Activated CD4-positive, alpha-beta T cell treated with anti-CD3 and anti-CD28 coated beads for 24 hours (primary cell): Measurements from ENCODE around the gene LLGL1.
"Not testable (repeated sequence)": the region's sequence is repeated elsewhere in the genome, so short reads cannot be mapped to it uniquely, and the experiment has no call there.

ENCODE experiments used
- DNase-seq, 2 donors: peaks; one replicate each; pipeline ENCODE4 v3.0.0-alpha.2; 2020; ENCODE audit warnings: low read depth in 2 of 2

Gene LLGL1

DNA sequence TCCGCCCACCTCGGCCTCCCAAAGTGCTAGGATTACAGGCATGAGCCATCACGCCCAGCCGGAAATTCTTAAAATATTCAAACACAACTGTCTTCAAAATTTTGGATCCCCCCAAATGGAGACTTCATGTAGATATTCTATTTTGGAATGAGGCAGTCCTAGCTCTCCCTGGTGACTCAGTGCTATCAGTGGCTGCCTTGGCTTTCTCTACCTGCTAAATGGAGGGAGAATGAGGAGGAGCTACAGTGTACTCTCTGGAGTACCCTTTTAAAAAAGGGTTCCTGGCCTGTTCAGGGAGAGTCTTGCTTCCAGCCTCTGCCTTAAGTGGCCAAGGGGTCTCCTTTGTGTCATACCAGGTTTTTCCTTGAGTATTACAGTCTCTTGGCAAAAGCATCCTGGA lies 31.0 kb upstream of the LLGL1 start:
- no peak for DNase-seq

DNA sequence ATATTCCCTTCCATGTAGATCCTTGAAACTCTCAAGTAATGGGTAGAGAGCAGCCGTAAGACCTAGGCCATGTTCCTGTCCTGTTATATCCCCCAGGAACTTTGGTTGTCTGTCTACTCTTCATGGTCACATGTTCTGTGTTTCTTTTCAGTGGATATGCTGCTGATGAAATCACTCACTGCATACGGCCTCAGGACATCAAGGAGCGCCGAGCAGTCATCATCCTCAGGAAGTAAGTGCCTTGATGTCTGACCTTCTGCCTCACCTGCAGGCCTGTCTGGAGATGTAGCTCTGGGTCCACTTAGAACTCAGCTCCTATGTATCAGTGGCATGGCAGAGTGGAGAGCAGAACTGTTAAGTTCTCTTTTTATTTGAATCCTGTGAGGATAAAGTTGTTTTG lies 30.6 kb upstream of the LLGL1 start:
- no peak for DNase-seq

DNA sequence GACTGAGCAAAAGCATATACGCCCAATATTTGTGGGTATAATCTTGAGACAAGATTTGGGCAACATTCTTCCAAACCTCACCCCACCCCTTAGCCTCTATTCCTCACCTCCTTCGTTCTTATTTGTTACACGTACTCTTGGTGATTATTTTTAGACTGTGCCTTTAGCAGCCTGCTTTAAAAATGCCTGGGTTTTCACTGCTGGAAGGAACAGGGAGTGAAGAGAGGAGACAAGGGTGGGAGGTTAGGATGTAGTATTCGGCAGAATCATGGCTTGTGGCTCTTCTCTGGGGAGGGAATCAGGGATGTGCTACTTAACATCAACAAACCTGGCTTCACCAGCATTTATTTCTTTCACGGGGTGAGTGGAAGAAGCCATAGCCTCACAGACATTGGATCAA lies 30.2 kb upstream of the LLGL1 start:
- DNase-seq, result no peak

DNA sequence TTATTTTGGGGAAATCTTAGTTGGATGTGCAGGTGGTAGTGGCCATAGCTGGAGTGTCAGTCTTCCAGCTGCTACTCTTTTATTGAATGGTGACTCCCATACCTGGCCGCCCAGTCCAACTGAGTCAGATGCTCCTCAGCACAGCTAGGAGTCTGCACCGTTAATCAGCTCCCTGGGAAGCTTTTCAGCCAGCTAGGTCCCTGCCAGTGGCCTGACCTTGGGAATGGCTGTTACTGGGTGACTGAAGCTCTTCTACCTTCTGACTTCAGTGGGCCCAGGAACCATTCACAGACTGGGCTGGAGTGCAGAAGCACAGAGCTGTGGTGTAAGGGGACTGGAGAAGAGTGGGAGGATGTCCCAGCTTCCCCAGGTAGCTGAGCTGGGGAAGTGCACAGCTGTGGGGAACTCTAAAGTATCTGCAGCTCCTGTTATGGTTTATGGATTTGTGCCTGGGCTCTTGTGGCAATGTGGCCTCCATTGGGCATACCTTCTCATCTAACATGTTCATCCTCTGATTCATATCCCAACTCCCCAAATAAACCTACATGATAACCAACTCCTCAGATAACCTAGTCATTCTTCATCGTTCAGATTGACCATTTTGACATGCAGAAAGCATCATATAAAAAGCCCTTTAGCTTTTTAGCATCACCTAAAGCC lies 27.8 kb upstream of the LLGL1 start:
- DNase-seq, result no peak

DNA sequence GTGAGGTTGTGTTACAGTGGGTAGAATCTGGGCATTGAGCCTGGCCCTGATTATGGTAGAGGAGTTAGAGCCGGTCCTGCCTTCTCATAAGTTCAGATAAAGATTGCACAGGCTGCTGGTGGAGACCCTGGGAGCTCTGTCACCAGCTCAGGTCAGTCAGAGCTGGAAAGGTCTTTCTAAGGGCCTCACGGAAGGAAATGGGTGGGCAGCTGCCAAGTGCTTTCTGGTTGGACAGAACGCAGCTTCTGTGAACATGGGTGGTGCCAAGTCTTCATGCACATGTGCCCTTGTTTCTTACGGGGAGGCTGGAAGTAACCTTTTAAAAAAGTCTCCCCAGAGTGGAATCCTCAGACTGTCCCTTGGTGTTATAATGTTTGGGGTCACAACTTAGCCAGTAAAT lies 26.9 kb upstream of the LLGL1 start:
- DNase-seq, result no peak

DNA sequence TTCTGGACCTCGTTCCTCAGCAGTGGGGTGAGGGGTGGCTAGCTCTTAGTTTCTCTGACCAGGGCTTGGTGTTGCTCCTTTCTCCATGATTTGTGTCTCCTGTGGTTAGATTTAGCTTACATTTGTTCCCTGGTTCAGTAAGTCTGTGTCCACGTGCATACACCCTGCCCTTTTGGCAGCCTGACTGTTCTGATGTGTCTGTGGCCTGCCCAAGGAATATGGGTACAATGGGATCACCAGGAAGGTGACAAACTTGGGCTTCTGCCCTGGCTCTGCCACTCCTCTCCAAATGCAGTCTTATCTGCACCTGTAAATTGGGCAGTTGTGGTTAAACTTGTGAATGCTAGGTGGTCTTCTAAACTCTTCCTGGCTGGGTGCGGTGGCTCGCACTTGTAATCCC lies 24.3 kb upstream of the LLGL1 start:
- no peak for DNase-seq

DNA sequence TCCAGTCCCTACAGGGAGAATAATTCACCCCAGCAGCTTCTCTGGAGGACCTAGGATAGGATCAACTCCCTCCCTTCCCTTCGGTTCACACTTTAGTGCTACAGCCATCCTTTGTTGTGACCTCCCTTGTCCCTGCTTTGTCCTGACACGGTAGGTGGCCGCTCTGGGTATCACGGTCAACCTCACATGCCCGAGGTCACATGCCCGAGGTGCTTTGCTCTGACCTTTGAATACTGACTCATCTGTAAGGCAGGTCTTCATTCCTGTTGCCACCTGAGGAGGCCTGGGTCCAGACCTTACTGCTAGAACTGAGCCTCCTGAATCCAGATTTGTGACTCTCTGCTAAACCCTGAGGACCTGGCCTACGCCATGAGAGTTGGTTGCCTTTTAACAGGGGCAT lies 22.1 kb upstream of the LLGL1 start:
- DNase-seq, result no peak

DNA sequence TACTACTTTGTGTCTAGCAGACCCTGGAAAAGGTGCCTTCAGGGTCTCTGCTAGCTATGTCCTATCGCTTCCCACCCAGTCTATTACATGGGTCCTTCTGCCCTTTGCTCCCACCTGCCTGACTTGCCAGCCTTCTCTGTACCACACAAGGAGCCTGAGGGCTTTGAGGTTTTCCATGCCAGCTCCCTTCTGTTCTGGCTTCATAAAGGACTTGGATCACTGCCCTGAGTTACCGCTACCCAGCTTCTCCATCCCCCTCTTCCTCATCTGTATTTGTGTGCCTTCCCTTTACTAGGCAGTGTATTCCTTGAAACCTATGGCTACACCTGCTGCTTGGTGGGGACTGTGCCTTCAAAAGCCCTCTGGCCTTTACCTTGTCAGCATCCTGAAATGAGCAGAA lies 19.6 kb upstream of the LLGL1 start:
- no peak for DNase-seq

DNA sequence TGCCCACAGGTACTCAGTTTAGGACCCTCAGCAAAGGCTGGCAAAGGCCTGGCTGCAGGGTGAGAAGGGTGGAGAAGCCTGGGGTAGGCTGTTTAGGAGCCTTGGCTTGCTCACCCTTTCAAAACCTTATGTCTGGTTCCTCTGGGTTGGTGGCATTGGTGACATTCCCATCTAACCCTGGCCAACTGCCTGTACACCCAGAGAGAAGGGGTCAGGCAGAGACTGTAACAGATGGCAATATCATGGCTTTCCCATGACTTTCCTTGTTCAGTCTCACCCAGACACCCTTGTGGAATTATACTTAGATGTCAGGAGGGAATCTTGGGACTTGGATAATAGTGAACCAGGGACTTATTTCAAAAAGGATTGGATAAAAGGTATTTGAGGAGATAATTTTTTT lies 18.5 kb upstream of the LLGL1 start:
- no peak for DNase-seq

DNA sequence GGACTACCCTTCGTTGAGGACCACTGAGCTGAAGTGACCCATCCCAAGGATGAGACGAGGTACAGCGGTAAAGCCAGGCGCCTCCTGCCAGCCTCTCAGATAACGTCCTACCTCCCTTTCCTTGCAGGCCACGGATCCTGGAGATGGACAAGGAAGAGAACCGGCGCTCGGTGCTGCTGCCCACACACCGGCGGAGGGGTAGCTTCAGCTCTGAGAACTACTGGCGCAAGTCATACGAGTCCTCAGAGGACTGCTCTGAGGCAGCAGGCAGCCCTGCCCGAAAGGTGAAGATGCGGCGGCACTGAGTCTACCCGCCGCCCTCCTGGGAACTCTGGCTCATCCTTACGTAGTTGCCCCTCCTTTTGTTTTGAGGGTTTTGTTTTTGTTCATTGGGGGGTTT lies 17.3 kb upstream of the LLGL1 start:
- DNase-seq, result no peak

DNA sequence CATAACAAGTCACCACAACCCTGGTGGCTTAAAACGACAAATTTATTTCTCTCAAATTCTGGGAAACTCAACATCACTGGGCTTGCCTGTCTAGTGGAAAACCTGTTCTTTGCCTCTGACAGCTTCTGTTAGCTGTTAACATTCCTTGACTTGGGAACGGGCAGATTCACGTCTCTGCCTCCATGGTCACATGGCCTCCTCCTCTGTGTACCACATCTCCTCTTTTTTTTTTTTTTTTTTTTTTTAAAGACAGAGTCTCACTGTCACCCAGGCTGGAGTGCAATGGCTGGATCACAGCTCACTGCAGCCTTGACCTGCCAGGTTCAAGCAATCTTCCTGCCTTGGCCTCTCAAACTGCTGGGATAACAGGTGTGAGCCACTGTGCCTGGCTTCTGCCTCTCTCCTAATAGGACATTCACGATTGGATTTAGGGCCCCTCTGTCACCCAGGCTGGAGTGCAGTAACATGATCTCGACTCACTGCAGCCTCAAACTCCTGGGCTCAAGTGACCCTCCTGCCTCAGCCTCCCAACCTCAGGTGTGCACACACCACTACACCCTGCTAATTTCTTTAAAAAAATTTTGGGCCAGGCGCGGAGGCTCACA lies 11.7 kb upstream of the LLGL1 start:
- DNase-seq, result no peak

DNA sequence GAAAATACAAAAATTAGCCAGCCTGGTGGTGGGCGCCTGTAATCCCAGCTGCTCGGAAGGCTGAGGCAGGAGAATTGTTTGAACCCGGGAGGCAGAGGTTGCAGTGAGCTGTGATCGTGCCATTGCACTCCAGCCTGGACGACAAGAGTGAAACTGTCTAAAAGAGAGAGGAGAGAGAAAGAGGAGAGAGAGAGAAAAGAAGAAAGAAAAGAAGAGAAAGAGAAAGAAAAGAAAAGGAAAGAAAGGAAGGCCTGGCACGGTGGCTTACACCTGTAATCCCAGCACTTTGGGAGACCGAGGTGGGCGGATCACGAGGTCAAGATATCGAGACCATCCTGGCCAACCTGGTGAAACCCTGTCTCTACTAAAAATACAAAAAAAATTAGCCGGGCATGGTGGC lies 8.5 kb upstream of the LLGL1 start:
- not testable (repeated sequence) for DNase-seq

DNA sequence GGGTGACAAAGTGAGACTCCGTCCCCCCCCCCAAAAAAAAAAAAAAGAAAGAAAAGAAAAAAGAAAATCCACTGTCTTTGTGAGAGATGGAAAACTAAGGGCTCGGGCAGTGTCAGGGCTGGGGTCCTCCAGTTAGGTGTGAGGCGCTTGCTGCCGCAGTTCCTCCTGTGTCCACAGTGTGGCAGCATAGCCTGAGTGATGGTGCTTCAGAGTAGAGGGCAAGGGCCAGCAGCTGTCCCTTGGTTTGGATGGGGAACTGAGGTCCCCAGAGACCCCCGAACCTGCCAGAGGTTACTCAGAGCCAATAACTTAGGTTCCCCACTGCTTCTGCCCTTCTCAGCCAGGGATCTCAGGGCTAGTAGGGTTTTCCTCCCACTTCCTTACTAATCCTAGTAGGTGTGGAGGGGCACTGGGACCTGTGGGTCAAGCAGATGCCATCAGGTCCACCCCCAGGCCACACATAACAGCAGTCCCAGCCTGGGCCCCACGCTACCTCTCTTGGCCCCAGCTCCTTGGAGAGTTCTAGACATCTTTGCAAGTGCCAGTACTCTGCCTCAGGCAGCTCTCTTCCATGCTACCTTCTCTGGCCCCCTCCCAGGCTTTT lies 7.9 kb upstream of the LLGL1 start:
- peak; percentile 65 to 66 for DNase-seq

DNA sequence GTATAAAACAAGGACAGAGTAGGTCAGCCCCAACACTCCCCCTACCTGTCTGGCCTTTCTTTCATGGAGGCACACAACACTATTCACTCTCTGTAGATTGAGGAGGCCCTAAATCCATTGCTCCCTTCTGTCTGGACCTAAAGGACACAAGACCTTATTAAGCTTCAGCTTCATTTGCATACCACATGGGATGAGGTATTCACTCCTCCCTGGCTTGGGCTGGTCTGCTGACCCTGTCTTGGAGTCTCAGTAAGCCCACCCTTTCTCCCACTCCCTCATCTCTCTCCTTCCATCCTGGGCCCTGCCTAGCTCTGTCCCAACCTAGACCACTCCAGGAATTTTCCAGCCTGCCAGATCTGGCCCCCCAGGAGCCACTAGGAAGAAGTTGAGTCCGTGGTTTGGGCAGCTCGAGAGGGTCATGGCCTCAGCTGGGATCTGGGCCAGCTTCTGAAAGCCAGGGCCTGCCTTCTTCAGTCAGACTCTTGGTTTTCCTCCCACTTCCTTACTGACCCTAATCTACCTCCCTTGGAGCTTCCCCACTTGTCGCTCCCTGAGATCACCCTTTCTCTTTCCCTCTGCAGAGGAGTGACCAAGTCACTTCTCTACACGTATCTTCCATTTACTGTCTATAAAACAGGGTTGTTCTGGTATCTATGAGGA lies 6.5 kb upstream of the LLGL1 start:
- no peak for DNase-seq

DNA sequence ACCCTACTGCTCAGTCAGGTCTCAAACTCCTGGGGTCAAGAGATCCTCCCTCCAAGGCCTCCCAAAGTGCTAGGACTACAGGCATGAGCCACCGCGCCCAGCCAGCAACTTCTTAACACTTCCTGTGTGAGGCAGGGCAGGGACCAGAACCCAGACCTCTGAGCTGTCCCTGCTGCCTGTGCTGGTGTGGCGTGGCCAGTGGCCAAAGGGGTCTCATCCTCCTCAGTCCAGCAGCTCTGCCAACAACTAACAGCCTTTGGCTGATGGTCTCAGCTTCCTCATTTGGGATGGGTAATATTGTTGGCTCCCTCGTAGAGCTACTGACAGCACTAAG lies 1.4 kb upstream of the LLGL1 start:
- DNase-seq, result no peak

DNA sequence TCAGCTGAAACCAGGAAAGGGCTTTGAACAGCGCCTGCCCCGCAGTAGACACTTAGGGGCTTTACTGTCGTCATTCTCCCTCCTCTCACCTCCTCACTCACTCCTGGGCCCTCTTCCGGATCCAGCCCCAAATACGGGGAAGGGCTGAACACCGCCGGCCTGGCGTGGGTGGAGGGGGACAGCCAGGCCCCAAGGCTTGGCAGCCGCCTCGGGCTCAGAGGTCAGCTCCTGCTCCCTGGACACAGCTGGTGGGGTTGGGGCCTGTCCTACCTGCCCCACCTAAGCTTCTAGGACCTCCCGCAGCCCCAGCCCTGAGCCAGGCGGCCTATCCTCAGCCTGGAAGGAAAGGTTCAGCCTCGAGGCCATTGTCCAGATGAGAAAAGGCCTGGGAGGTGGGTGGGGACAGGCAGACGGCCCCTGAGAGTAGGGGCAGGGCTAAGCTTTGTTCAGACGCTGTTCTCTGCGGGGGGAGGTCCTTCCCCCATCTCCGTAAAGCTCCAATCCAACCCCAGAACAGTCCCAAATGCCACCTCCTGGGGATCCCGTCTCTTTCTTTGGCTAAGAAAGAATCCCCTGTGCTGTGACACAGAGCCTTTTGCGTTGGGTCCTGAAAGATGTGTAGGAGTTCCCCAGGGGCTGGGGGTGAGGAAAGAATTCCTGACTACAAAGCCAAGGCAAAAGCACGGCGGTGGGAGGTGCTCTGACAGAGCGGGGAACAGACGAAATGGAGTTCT lies 881 bp upstream of the LLGL1 start:
- no peak for DNase-seq

DNA sequence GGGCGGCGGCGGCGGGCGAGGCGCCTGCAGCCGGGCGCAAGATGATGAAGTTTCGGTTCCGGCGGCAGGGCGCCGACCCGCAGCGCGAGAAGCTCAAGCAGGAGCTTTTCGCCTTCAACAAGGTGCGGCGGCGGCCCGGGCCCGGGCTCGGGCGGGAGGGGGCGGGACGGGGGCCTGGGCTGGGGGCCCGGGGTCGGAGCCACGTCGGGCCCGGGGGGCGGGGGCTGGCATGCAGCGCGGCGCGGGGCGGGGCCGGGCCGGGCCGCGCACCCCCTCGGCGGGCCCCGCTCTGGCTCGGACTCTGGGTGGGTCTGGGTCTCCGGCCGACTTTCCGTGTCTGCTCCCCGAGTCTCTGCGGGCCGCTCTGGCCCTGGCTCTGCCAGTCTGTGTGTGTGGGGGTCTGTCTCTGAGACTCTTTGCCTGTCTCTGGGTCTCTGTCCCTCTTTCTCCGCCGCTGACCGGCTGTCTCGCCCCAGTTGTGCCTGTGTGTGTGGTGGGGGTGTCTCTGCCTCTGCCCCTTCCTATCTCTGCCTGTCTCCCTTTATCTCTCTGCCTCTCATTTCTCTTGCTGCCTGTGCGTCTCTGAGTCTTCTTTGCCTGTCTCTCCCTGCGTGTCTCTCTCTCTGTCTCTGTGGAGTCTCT lies 328 bp downstream of the LLGL1 start:
- no peak for DNase-seq

DNA sequence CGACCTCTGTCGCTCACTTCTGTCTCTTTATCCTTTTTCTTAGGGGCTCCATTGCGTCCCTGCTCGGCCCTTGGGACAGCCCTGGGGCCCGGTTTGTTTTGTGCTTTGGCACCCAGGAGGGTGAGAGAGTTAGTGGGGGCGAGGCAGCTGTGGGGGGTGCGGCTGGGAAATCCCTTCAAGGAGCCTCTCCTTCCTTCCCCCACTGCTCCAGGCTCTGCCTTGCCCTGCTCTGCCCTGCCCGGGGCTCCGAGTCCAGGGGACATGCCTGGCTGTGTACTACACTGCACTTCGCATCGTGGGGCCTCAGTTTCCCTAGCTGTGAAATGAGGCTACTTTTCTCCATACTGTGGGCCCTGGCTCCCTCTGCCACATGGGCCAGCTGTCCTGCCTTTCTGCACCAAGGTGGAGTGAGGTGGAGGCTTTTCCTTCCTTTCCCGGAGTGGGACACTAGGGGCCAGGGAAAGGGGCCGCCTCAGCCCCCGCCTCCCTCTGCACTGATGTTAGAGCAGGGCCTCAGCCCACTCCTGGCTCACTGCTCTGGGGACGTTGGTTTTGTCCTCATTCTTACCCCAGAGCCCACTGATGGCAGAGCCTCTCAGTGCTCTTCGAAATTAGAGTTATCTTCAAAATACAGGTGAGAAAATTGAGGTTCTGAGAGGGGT lies 980 bp downstream of the LLGL1 start:
- no peak for DNase-seq

DNA sequence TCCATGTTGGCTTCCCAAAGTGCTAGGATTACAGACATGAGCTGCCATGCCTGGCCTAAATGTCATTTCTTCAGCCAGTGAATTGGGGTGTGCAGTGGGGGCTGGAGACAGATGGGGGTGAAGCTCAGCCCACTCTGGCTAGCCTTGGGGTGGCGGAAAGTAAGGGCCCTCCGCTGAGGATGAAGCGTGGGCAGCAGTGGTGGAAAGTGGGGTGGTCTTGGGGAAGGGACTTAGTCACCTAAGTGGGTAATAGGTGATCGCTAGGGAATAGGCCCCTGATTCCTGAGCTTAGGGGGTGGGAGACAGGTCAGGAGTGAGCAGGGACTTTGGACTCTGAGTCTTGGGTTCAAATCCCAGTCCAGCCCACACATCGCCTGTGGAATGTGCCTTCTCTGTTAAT lies 2.2 kb downstream of the LLGL1 start:
- no peak for DNase-seq

DNA sequence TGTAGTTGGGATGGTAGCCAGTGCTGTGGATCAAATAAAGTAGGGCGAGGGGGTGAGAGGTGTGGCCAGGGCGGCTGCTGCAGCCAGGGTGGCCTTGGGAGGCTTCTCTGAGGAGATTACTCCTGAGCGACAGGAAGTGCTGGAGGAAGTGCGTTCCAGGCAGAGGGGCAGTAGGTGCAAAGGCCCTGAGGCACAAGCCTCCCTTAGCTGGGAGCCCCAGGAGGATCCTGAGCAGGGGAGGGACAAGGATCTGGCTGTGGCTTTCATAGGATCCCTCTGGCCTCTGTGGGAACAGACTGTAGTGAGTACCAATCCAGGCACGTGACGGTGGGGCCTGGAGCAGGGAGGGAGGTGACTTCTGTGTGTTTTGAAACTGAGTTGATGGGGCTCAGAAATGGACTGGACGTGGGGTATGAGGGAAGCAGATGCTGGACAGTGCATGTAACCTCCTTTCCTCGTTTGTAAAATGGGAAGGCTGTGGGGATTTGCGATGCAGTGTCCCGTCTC lies 2.8 kb downstream of the LLGL1 start:
- DNase-seq, result no peak

DNA sequence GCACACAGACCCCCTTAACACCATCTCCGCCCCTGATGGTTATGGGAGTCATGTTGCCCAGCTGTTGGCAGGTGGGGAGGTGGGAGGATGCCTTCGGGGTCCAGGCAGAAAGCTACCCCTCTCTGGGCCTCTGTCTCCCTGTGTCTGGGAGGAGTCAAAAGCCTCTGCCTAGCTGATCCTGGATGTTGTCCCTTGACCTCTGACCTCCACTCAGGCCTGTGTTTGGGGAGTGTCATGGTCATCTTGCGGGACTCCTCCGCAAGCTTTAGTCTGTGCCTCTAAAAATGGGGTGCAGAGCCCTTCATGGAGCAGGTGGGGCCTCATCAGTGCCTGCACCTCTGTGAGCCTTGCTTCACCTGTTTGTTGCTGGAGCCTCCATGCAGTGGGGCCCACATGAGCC lies 3.8 kb downstream of the LLGL1 start:
- no peak for DNase-seq
